ENCODE measurements around the gene EGFR.
"Not testable (repeated sequence)": the region's sequence is repeated elsewhere in the genome, so short reads cannot be mapped to it uniquely, and the experiment has no call there.

EGFR gene

GRCh38 chr7:55150709-55151451 lies 132.1 kb downstream of the EGFR start:
- no peak for DNase-seq

GRCh38 chr7:55152516-55152915 lies 133.7 kb downstream of the EGFR start:
- DNase-seq, result no peak

- DNase-seq, result no peak
Measured at GRCh38 chr7:55154096-55154495, 135.3 kb downstream of the EGFR start.

- DNase-seq, result no peak
Measured at GRCh38 chr7:55155351-55156117, 136.7 kb downstream of the EGFR start.

- DNase-seq, result no peak
Measured at GRCh38 chr7:55156919-55157763, 138.3 kb downstream of the EGFR start.

GRCh38 chr7:55157764-55158105 lies 138.9 kb downstream of the EGFR start:
- no peak for DNase-seq

GRCh38 chr7:55158541-55159382 lies 139.9 kb downstream of the EGFR start:
- DNase-seq, result peak; percentile 42

- DNase-seq, result peak; percentile 78
Measured at GRCh38 chr7:55160539-55160938, 141.7 kb downstream of the EGFR start.

GRCh38 chr7:55161154-55161687 lies 142.4 kb downstream of the EGFR start:
- DNase-seq, result no peak

- no peak for DNase-seq
Measured at GRCh38 chr7:55162476-55162875, 143.7 kb downstream of the EGFR start.

GRCh38 chr7:55163733-55164132 lies 144.9 kb downstream of the EGFR start:
- no peak for DNase-seq

GRCh38 chr7:55164527-55164926 lies 145.7 kb downstream of the EGFR start:
- DNase-seq, result no peak

- no peak for DNase-seq
Measured at GRCh38 chr7:55165176-55165861, 146.5 kb downstream of the EGFR start.

- not testable (repeated sequence) for DNase-seq
Measured at GRCh38 chr7:55167296-55167695, 148.5 kb downstream of the EGFR start.

GRCh38 chr7:55170335-55171069 lies 151.7 kb downstream of the EGFR start:
- no peak for DNase-seq

- DNase-seq, result no peak
Measured at GRCh38 chr7:55171157-55171556, 152.3 kb downstream of the EGFR start.

GRCh38 chr7:55172161-55172560 lies 153.3 kb downstream of the EGFR start:
- DNase-seq, result no peak

- no peak for DNase-seq
Measured at GRCh38 chr7:55172881-55173609, 154.2 kb downstream of the EGFR start.

- no peak for DNase-seq
Measured at GRCh38 chr7:55173671-55174070, 154.9 kb downstream of the EGFR start.

- no peak for DNase-seq
Measured at GRCh38 chr7:55174456-55174855, 155.6 kb downstream of the EGFR start.
